Muscle of leg (tissue), 11 donors: ENCODE data around the gene NT5C3B. TPM values are rescaled to one million over a fixed set of nuclear protein-coding genes. Genes with fewer than 3 reads are reported as not detected.
A peak's percentile ranks its signal among the peaks of the same experiment; 100 is the strongest.

Experiments used
- DNase-seq: peaks from one replicate; pipeline ENCODE4 v3.0.0; 2013
- H3K27ac ChIP-seq: one replicate; pipeline ENCODE4 v1.5.1; 2013; ENCODE audit warnings: mild to moderate bottlenecking, low read length, control low read depth
- H3K27me3 ChIP-seq: one replicate; pipeline ENCODE4 v1.6.1; 2013; ENCODE audit warnings: low read length; ENCODE audit not compliant: control insufficient read depth, insufficient read depth
- H3K36me3 ChIP-seq: one replicate; pipeline ENCODE4 v1.6.1; 2013; ENCODE audit warnings: low read length; ENCODE audit not compliant: control insufficient read depth, insufficient read depth
- H3K4me1 ChIP-seq: one replicate; pipeline ENCODE4 v1.6.1; 2013; ENCODE audit warnings: low read length; ENCODE audit not compliant: control insufficient read depth, insufficient read depth
- H3K4me3 ChIP-seq: one replicate; pipeline ENCODE4 v1.5.1; 2013; ENCODE audit warnings: low read length, control low read depth
- H3K9me3 ChIP-seq: replicated peaks from 2 replicates; pipeline ENCODE4 v1.6.1; 2013; ENCODE audit warnings: low read depth, low read length; ENCODE audit not compliant: control insufficient read depth
- WGBS: methylation state at CpG from one replicate; pipeline ENCODE4 v1.1.5; 2013; ENCODE audit warnings: missing lambda C conversion rate; ENCODE audit not compliant: insufficient coverage; 5-methylcytosine and 5-hydroxymethylcytosine counted together
- polyA plus RNA-seq, 8 donors: library from polyadenylated mRNA; unstranded; fragments of 120-200 nt; gene quantifications; one replicate each; pipeline versions ENCODE4 v1.2.1 to v1.2.3, GENCODE V29; 2013; ENCODE audit warnings: inconsistent platforms in 1 of 8, low replicate concordance in 1 of 8; ENCODE audit not compliant: insufficient read length in 8 of 8, insufficient read depth in 1 of 8
- total RNA-seq: library from RNA; stranded (reverse); fragments of 120-200 nt; gene quantifications from one replicate; pipeline ENCODE4 v1.2.4, GENCODE V29; 2013

Gene NT5C3B
- total and polyA plus RNA-seq, 9 donors, result 36.8 to 60.1 (median 48.1) TPM

- Histone ChIP-seq H3K9me3 (no peaks in the 10 kb centered on the region), H3K27ac (no peak overlapping the region), H3K4me1 (peaks cover 16% of the 10 kb centered on the region), H3K36me3 (peaks cover 10% of the 10 kb centered on the region), H3K4me3 (no peak overlapping the region), H3K27me3 (no peaks in the 10 kb centered on the region)
- no peak for DNase-seq
- WGBS, result 74% methylated on average over 5 of the region's 8 CpGs
These were observed 36.7 kb downstream of the NT5C3B start for GRCh38 chr17:41799366-41799765.

- Histone ChIP-seq H3K36me3 (peaks cover 5% of the 10 kb centered on the region), H3K27me3 (no peaks in the 10 kb centered on the region), H3K4me1 (peaks cover 29% of the 10 kb centered on the region), H3K27ac (no peak overlapping the region), H3K9me3 (no peaks in the 10 kb centered on the region), H3K4me3 (no peak overlapping the region)
- no peak for DNase-seq
- 54% methylated on average over 2 of the region's 3 CpGs for WGBS
These were observed 38.7 kb downstream of the NT5C3B start for GRCh38 chr17:41797377-41797776.

GRCh38 chr17:41796121-41796895, 39.7 kb downstream of the NT5C3B start:
- DNase-seq, result no peak
- Histone ChIP-seq H3K27me3 (no peaks in the 10 kb centered on the region), H3K4me1 (peaks cover 30% of the 10 kb centered on the region), H3K36me3 (no peaks in the 10 kb centered on the region), H3K9me3 (no peaks in the 10 kb centered on the region), H3K27ac (no peak overlapping the region), H3K4me3 (no peak overlapping the region)
- WGBS, result 95% methylated on average over 4 of the region's 10 CpGs

- H3K9me3 ChIP-seq, result no peaks in the 10 kb centered on the region
- no peaks in the 10 kb centered on the region for H3K36me3 ChIP-seq
- no peak overlapping the region for H3K4me3 ChIP-seq
- no CpG with 5 or more reads among the region's 5 CpGs for WGBS
- peaks cover 21% of the 10 kb centered on the region for H3K4me1 ChIP-seq
- H3K27me3 ChIP-seq, result no peaks in the 10 kb centered on the region
- DNase-seq, result no peak
- no peak overlapping the region for H3K27ac ChIP-seq
These were observed 41.5 kb downstream of the NT5C3B start for GRCh38 chr17:41794540-41794975.

- 50% methylated on average over 1 of the region's 14 CpGs for WGBS
These were observed 42.1 kb downstream of the NT5C3B start for GRCh38 chr17:41793784-41794539.

GRCh38 chr17:41792845-41793783, 42.9 kb downstream of the NT5C3B start:
- 8% methylated on average over 7 of the region's 22 CpGs for WGBS
- peak; percentile 35 for DNase-seq
- no peak overlapping the region for H3K4me3 ChIP-seq
- peaks cover 21% of the 10 kb centered on the region for H3K4me1 ChIP-seq
- no peaks in the 10 kb centered on the region for H3K9me3 ChIP-seq
- no peaks in the 10 kb centered on the region for H3K36me3 ChIP-seq
- no peaks in the 10 kb centered on the region for H3K27me3 ChIP-seq
- peak overlapping the region; percentile 29 for H3K27ac ChIP-seq

More at GRCh38 chr17:41793784-41794539, 42.1 kb downstream of the NT5C3B start:
- H3K27me3 ChIP-seq, result no peaks in the 10 kb centered on the region
- H3K27ac ChIP-seq, result peak overlapping the region; percentile 29
- no peak for DNase-seq
- H3K4me3 ChIP-seq, result no peak overlapping the region
- peaks cover 21% of the 10 kb centered on the region for H3K4me1 ChIP-seq
- H3K36me3 ChIP-seq, result no peaks in the 10 kb centered on the region
- H3K9me3 ChIP-seq, result no peaks in the 10 kb centered on the region

GRCh38 chr17:41787021-41787418, 49.0 kb downstream of the NT5C3B start:
- peaks cover 35% of the 10 kb centered on the region for H3K4me1 ChIP-seq
- H3K27ac ChIP-seq, result no peak overlapping the region
- H3K27me3 ChIP-seq, result no peaks in the 10 kb centered on the region
- DNase-seq, result no peak
- H3K9me3 ChIP-seq, result no peaks in the 10 kb centered on the region
- H3K4me3 ChIP-seq, result no peak overlapping the region
- no CpG with 5 or more reads among the region's 4 CpGs for WGBS
- H3K36me3 ChIP-seq, result no peaks in the 10 kb centered on the region

GRCh38 chr17:41786227-41787020, 49.6 kb downstream of the NT5C3B start, which contains the start of gene JUP:
JUP (minus strand) TSS chr17:41786711; CDS start chr17:41771854, 14,857 bp downstream.
- H3K27me3 ChIP-seq, result no peaks in the 10 kb centered on the region
- H3K4me1 ChIP-seq, result peaks cover 39% of the 10 kb centered on the region
- WGBS, result under 1% methylated on average over 70 of the region's 79 CpGs
- H3K36me3 ChIP-seq, result no peaks in the 10 kb centered on the region
- H3K4me3 ChIP-seq, result peak within 1 kb of the TSS; percentile 58
- DNase-seq, result peak; percentile 99
- H3K9me3 ChIP-seq, result no peaks in the 10 kb centered on the region
- H3K27ac ChIP-seq, result peak within 1 kb of the TSS; percentile 65

GRCh38 chr17:41785859-41786226, 50.2 kb downstream of the NT5C3B start:
- WGBS, result 0% methylated on average over 22 of the region's 22 CpGs
- no peaks in the 10 kb centered on the region for H3K9me3 ChIP-seq
- peaks cover 40% of the 10 kb centered on the region for H3K4me1 ChIP-seq
- H3K4me3 ChIP-seq, result peak overlapping the region; percentile 58
- no peaks in the 10 kb centered on the region for H3K27me3 ChIP-seq
- no peaks in the 10 kb centered on the region for H3K36me3 ChIP-seq
- DNase-seq, result no peak
- peak overlapping the region; percentile 65 for H3K27ac ChIP-seq
